Rectal smooth muscle tissue (tissue), 1 donor: ENCODE data around the gene TNFAIP8L2.

ENCODE experiments used
- H3K27ac ChIP-seq: one replicate; pipeline ENCODE4 v1.7.0; 2013; ENCODE audit warnings: low read depth, low read length, inconsistent platforms
- H3K27me3 ChIP-seq: one replicate; pipeline ENCODE4 v1.7.0; 2013; ENCODE audit warnings: low read length; ENCODE audit not compliant: control insufficient read depth, insufficient read depth
- H3K36me3 ChIP-seq: one replicate; pipeline ENCODE4 v1.7.0; 2013; ENCODE audit warnings: low read length; ENCODE audit not compliant: control insufficient read depth, insufficient read depth
- H3K4me1 ChIP-seq: one replicate; pipeline ENCODE4 v1.7.0; 2013; ENCODE audit warnings: low read length; ENCODE audit not compliant: control insufficient read depth, insufficient read depth
- H3K4me3 ChIP-seq: one replicate; pipeline ENCODE4 v1.7.0; 2013; ENCODE audit warnings: low read length
- H3K9ac ChIP-seq: one replicate; pipeline ENCODE4 v1.7.0; 2013; ENCODE audit warnings: low read length

The TNFAIP8L2 gene

GRCh38 chr1:151156515-151156819 is at the start of gene TNFAIP8L2:
TSS of gene TNFAIP8L2 (plus strand) at chr1:151156649. CDS start at chr1:151158698, 2,049 bp downstream.
- Histone ChIP-seq H3K9ac (peak within 1 kb of the TSS; percentile 12), H3K27me3 (no peaks in the 10 kb centered on the region), H3K4me3 (peak within 1 kb of the TSS; percentile 51), H3K27ac (no peak within 1 kb of the TSS), H3K4me1 (no peaks in the 10 kb centered on the region), H3K36me3 (peaks cover 22% of the 10 kb centered on the region)

- Histone ChIP-seq H3K9ac (no peak overlapping the region), H3K27ac (no peak overlapping the region), H3K27me3 (no peaks in the 10 kb centered on the region), H3K36me3 (peaks cover 3% of the 10 kb centered on the region), H3K4me1 (no peaks in the 10 kb centered on the region), H3K4me3 (no peak overlapping the region)
Measured at GRCh38 chr1:151106894-151107293, 49.6 kb upstream of the TNFAIP8L2 start.

- Histone ChIP-seq H3K4me1 (no peaks in the 10 kb centered on the region), H3K27me3 (no peaks in the 10 kb centered on the region), H3K9ac (no peak overlapping the region), H3K4me3 (no peak overlapping the region), H3K27ac (no peak overlapping the region), H3K36me3 (peaks cover 3% of the 10 kb centered on the region)
Measured at GRCh38 chr1:151108331-151108730, 48.1 kb upstream of the TNFAIP8L2 start.

- Histone ChIP-seq H3K27me3 (no peaks in the 10 kb centered on the region), H3K36me3 (peaks cover 7% of the 10 kb centered on the region), H3K4me3 (no peak overlapping the region), H3K27ac (no peak overlapping the region), H3K9ac (no peak overlapping the region), H3K4me1 (no peaks in the 10 kb centered on the region)
Measured at GRCh38 chr1:151113877-151114276, 42.6 kb upstream of the TNFAIP8L2 start.

GRCh38 chr1:151124763-151125403 is 31.6 kb upstream of the TNFAIP8L2 start:
- Histone ChIP-seq H3K36me3 (no peaks in the 10 kb centered on the region), H3K4me3 (no peak overlapping the region), H3K27ac (no peak overlapping the region), H3K4me1 (no peaks in the 10 kb centered on the region), H3K9ac (no peak overlapping the region), H3K27me3 (no peaks in the 10 kb centered on the region)

GRCh38 chr1:151128800-151129199 is 27.6 kb upstream of the TNFAIP8L2 start:
- Histone ChIP-seq H3K4me3 (no peak overlapping the region), H3K27ac (no peak overlapping the region)

GRCh38 chr1:151130987-151131586 is 25.4 kb upstream of the TNFAIP8L2 start:
- Histone ChIP-seq H3K9ac (peak overlapping the region; percentile 30), H3K27me3 (no peaks in the 10 kb centered on the region), H3K27ac (peak overlapping the region; percentile 50)

More at GRCh38 chr1:151128800-151129199, 27.6 kb upstream of the TNFAIP8L2 start:
- no peaks in the 10 kb centered on the region for H3K36me3 ChIP-seq
- no peaks in the 10 kb centered on the region for H3K27me3 ChIP-seq
- no peaks in the 10 kb centered on the region for H3K4me1 ChIP-seq
- no peak overlapping the region for H3K9ac ChIP-seq

GRCh38 chr1:151131701-151132334 is 24.6 kb upstream of the TNFAIP8L2 start:
- Histone ChIP-seq H3K36me3 (no peaks in the 10 kb centered on the region), H3K27me3 (no peaks in the 10 kb centered on the region), H3K4me1 (no peaks in the 10 kb centered on the region), H3K9ac (peak overlapping the region; percentile 30), H3K4me3 (peak overlapping the region; percentile 64), H3K27ac (peak overlapping the region; percentile 50)

More at GRCh38 chr1:151130987-151131586, 25.4 kb upstream of the TNFAIP8L2 start:
- Histone ChIP-seq H3K4me3 (peak overlapping the region; percentile 64), H3K4me1 (no peaks in the 10 kb centered on the region), H3K36me3 (no peaks in the 10 kb centered on the region)

- H3K4me3 ChIP-seq = peak overlapping the region; percentile 64
- H3K36me3 ChIP-seq = no peaks in the 10 kb centered on the region
- no peak overlapping the region for H3K9ac ChIP-seq
- H3K27me3 ChIP-seq = no peaks in the 10 kb centered on the region
- no peak overlapping the region for H3K27ac ChIP-seq
- no peaks in the 10 kb centered on the region for H3K4me1 ChIP-seq
Measured at GRCh38 chr1:151132335-151133017, 24.0 kb upstream of the TNFAIP8L2 start.

- Histone ChIP-seq H3K27me3 (no peaks in the 10 kb centered on the region), H3K27ac (no peak overlapping the region), H3K4me1 (no peaks in the 10 kb centered on the region), H3K36me3 (no peaks in the 10 kb centered on the region), H3K9ac (no peak overlapping the region), H3K4me3 (no peak overlapping the region)
Measured at GRCh38 chr1:151133018-151133806, 23.2 kb upstream of the TNFAIP8L2 start.

- Histone ChIP-seq H3K4me1 (no peaks in the 10 kb centered on the region), H3K4me3 (no peak overlapping the region), H3K9ac (no peak overlapping the region), H3K27ac (no peak overlapping the region), H3K27me3 (no peaks in the 10 kb centered on the region), H3K36me3 (no peaks in the 10 kb centered on the region)
Measured at GRCh38 chr1:151134396-151134795, 22.1 kb upstream of the TNFAIP8L2 start.

GRCh38 chr1:151134991-151135390 is 21.5 kb upstream of the TNFAIP8L2 start:
- Histone ChIP-seq H3K27ac (no peak overlapping the region), H3K36me3 (no peaks in the 10 kb centered on the region)

More at GRCh38 chr1:151134991-151135390, 21.5 kb upstream of the TNFAIP8L2 start:
- H3K4me1 ChIP-seq = no peaks in the 10 kb centered on the region
- H3K27me3 ChIP-seq = no peaks in the 10 kb centered on the region
- no peak overlapping the region for H3K4me3 ChIP-seq
- H3K9ac ChIP-seq = no peak overlapping the region
